Activated effector memory CD4-positive, alpha-beta T cell treated with Interleukin-2 at 50 U/mL for 16 hours (primary cell): ENCODE measurements around the gene VSTM2B.

ENCODE experiments used
- DNase-seq: peaks from one replicate; pipeline ENCODE4 v3.0.0-alpha.2; 2020

VSTM2B gene

GRCh38 chr19:29516821-29517395 is 8.9 kb upstream of the VSTM2B start:
- DNase-seq: no peak

- DNase-seq: no peak
Measured at GRCh38 chr19:29517412-29517811, 8.4 kb upstream of the VSTM2B start.

GRCh38 chr19:29517946-29518345 is 7.8 kb upstream of the VSTM2B start:
- DNase-seq: no peak

- no peak for DNase-seq
Measured at GRCh38 chr19:29519146-29519545, 6.6 kb upstream of the VSTM2B start.

GRCh38 chr19:29519931-29520330 is 5.9 kb upstream of the VSTM2B start:
- no peak for DNase-seq

- DNase-seq: no peak
Measured at GRCh38 chr19:29520390-29520789, 5.4 kb upstream of the VSTM2B start.

- no peak for DNase-seq
Measured at GRCh38 chr19:29521291-29522075, 4.3 kb upstream of the VSTM2B start.

GRCh38 chr19:29523568-29523967 is 2.2 kb upstream of the VSTM2B start:
- DNase-seq: no peak

- DNase-seq: no peak
Measured at GRCh38 chr19:29524201-29524911, 1.4 kb upstream of the VSTM2B start.

- no peak for DNase-seq
Measured at GRCh38 chr19:29524912-29525831, 622 bp upstream of the VSTM2B start.

GRCh38 chr19:29526730-29527499 is 1.1 kb downstream of the VSTM2B start:
- no peak for DNase-seq

GRCh38 chr19:29527500-29528328 is 1.9 kb downstream of the VSTM2B start:
- no peak for DNase-seq

- DNase-seq: peak; percentile 24
Measured at GRCh38 chr19:29528350-29528945, 2.7 kb downstream of the VSTM2B start.

GRCh38 chr19:29528946-29529645 is 3.3 kb downstream of the VSTM2B start:
- no peak for DNase-seq

- no peak for DNase-seq
Measured at GRCh38 chr19:29529646-29530539, 4.1 kb downstream of the VSTM2B start.

GRCh38 chr19:29530540-29531457 is 5.0 kb downstream of the VSTM2B start:
- DNase-seq: no peak

- DNase-seq: no peak
Measured at GRCh38 chr19:29531458-29532025, 5.7 kb downstream of the VSTM2B start.

GRCh38 chr19:29532097-29532496 is 6.3 kb downstream of the VSTM2B start:
- no peak for DNase-seq
